ENCODE measurements around the gene PRM3. TPM values are rescaled to one million over a fixed set of nuclear protein-coding genes. Genes with fewer than 3 reads are reported as not detected.

The PRM3 gene
- total RNA-seq, 4 donors from 2014 or later: not detected

DNA sequence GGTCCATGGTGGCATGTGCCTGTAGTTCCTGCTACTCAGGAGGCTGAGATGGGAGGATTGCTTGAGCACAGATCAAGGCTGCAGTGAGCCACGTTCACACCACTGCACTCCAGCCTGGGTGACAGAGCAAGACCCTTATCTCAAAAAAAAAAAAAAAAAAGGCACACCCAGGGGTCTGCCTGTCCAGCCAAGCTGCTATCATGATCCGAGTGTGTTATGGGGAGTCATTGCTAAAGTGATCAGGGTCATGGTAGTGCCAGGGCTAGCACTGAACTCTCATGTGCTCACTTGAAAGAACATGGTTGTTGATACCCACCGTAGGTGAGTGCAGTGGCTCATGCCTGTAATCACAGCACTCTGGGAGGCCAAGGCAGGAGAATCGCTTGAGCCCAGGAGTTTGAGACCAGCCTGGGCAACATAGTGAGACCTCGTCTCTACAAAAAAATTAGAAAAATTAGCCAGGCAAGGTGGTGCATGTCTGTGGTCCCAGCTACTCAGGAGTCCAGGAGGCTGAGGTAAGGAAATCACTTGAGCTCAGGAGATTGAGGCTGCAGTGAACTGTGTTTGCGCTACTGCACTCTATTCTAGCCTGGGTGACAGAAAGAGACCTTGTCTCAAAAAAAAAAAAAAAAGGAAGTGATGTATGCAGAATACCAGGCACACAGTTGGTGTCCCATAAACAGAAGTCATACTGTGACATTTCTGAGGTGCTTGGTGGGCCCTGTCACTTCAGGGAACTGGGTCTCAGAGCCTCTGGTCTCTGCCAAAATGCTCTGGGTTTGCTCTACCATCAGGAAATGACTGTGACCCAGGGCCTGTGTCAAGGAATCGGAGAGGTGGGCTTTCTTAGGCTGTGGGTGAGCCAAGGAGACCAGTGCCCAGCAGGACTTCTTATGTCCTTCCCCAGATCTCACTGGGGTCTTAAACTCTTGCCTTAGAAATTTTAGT is 5.5 kb upstream of the PRM3 start:
- DNase-seq (ENCODE audit: low spot score): no peak
- no peak for ATAC-seq (ENCODE audit: low FRiP score)
- TF ChIP-seq, protein P1, sequence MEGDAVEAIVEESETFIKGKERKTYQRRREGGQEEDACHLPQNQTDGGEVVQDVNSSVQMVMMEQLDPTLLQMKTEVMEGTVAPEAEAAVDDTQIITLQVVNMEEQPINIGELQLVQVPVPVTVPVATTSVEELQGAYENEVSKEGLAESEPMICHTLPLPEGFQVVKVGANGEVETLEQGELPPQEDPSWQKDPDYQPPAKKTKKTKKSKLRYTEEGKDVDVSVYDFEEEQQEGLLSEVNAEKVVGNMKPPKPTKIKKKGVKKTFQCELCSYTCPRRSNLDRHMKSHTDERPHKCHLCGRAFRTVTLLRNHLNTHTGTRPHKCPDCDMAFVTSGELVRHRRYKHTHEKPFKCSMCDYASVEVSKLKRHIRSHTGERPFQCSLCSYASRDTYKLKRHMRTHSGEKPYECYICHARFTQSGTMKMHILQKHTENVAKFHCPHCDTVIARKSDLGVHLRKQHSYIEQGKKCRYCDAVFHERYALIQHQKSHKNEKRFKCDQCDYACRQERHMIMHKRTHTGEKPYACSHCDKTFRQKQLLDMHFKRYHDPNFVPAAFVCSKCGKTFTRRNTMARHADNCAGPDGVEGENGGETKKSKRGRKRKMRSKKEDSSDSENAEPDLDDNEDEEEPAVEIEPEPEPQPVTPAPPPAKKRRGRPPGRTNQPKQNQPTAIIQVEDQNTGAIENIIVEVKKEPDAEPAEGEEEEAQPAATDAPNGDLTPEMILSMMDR (IDR thresholded peaks at IDR 0.05): no peak

DNA sequence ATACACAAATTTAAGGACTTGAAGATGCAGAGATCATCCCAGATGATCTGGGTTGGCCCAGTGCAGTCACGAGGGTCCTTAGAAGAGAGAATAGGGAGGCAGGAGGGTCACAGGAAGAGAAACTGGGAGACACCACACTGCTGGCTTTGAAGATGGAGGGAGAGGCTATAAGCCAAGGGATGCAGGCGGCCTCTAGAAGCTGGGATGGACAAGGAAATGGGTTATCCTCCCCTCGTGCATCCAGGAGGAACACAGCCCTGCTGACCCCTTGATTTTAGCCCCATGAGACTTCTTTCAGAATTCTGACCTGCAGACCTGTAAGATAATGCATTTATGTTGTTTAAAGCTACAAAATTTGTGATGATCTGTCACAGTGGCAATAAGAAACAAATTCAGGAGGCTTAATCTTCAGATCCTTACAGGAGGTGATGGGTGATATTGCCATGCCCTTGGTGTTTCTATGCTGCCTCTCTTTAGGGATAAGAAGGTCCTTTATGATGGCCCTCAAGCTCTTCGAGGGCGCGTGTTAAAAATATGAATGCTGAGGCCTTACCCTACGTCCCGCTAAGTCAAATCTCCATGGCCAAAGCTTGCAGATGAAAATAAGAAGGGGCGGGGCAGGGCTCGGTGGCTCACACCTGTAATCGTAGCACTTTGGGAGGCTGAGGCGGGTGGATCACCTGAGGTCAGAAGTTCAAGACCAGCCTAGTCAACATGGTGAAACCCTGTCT is 4.3 kb upstream of the PRM3 start:
- DNase-seq (ENCODE audit: low spot score) (no peak), ATAC-seq (ENCODE audit: low FRiP score) (no peak)
- TF ChIP-seq, protein P1 (IDR thresholded peaks at IDR 0.05): no peak

DNA sequence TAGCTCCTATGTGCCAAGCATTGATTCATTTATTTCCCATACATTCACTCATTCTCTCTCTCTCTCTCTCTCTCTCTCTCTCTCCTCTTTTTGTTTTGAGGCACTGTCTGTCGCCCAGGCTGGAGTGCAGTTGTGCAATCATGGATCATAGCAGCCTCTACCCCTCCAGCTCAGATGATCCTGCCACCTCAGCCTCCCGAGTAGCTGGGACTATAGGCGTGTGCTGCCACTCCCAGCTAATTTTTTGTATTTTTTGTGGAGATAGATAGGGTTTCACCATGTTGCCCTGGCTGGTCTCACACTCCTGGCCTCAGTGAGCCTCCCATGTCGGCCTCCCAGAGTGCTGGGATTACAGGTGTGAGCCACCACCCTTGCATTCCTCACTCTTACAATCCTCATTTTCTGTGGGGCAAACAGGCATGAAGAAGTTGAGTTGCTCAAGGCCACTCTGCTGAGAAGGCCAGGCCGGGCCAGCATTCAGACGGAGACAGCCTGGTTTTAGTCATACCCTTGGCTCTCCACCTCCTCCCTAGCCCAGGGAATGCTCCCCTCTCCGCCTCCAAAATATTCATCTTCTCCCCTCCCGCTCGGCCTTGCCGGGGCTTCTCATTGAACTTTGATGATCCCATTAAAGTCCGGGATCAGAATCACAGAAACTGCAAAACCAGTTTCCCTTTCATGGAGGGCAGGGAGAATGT is 3.6 kb upstream of the PRM3 start:
- ATAC-seq (ENCODE audit: low FRiP score) (no peak), DNase-seq (ENCODE audit: low spot score) (no peak)
- TF ChIP-seq, protein P1 (IDR thresholded peaks at IDR 0.05): no peak

DNA sequence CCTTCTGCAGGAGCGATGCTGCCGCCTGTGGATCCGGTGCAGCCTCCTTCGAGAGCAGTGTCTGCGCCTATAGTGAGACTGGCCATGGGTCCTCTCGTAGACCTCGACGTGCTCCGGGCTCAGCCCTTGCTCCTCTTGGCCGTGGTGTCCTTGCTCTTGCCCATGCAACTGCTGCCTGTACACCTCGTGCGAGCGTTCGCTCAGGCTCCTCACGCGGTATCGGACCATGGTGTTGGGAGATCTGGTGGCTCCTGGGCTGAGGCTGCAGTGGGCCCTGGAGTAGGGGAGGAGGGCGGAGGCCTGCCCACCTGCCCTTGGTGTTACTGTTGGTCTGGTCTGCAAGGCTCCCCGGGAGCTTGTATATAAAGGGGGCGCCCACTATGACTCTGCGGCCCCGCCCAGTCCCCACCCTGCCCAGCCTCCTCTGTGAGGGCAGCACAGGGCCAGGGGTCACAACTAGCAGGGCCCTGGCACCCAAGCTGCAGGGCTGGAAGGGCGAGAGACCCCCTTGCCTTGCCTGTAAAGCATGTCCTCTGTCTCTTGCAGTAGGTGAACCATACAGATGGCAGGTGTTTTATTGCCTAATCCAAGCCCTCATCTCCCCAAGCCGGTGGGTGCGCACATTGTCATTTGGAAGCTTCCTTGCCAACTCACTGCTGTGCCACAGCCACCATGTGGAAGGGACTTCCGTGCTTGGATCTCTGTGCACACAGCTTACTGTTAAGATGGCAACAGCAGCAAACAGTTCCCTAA is 2.9 kb upstream of the PRM3 start, which contains the start of gene PRM2:
Gene PRM2 (minus strand): TSS at position 338 of the 753 bp plus-strand sequence. CDS start 110 bp downstream, at position 228.
- ATAC-seq (ENCODE audit: low FRiP score) (no peak), DNase-seq (ENCODE audit: low spot score) (no peak)
- TF ChIP-seq, protein P1 (IDR thresholded peaks at IDR 0.05): no peak

DNA sequence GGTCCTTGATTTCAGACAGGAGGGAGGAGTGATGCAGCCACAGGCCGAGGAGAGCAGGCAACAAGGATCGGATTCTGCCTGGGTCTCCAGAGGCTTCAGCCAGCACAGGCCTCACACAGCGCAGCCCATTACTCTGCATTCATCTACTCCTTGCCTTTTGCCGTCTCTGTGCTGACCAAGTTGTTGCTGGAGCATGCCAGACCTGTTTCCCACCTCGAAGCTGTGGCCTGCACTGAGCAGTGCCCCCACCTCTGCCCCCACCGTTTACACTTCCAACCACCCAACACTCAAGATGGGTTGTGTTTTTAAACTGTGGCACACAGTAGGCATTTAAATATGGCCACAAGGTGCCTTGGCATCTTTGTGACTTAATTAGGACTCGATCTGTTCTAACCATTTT is 1.5 kb upstream of the PRM3 start:
- DNase-seq (ENCODE audit: low spot score) (no peak), ATAC-seq (ENCODE audit: low FRiP score) (no peak)
- TF ChIP-seq, protein P1 (IDR thresholded peaks at IDR 0.05): no peak

DNA sequence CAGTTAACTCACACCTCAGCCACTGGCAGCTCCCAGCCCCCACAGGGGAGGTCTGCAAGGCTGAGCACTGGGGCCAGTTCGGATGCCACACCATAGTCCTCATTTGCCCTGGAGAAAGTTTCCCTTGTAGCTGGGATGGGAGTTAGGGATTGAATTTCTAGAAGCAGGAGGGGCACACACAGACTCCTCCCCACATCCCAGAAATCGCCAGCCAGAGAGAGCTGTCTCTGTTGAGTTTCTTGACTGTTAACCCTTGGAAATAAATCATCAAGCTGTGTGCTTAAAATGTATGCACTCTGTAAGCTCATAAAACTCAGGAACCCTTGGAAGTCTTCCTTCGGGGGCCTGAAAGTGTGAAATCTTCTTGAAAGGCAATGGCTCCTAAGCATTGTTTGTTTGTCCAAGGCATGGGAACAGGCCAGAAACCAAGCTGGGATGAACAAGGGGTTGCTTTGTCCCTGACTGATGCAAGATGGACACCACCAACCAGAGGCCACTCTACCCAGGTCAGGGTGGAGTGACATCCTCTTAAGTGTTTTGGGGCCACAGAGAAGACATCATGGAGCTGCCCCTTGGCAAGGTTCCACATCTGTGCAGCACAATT is 394 bp upstream of the PRM3 start:
- DNase-seq (ENCODE audit: low spot score) (no peak), ATAC-seq (ENCODE audit: low FRiP score) (no peak)
- TF ChIP-seq, protein P1 (IDR thresholded peaks at IDR 0.05): no peak

Data from omental fat pad (tissue), 4 donors.